Endothelial cell of umbilical vein (primary cell): ENCODE data around the gene CCNDBP1. TPM values are rescaled to one million over a fixed set of nuclear protein-coding genes. Genes with fewer than 3 reads are reported as not detected.
"Not testable (repeated sequence)": the region's sequence is repeated elsewhere in the genome, so short reads cannot be mapped to it uniquely, and the experiment has no call there.

Source experiments
- BruUV-seq: library from RNA; stranded (reverse); fragments of 400-500 nt; replicated peaks from 2 replicates; lab custom pipeline; 2021; lab: Mats Ljungman, UMichigan
- CTCF ChIA-PET: fragments of 300-600, 350-600 bp; sonication (Branson Sonifier 250); formaldehyde crosslinking; loops from one replicate; lab custom pipeline; 2021; ENCODE audit warnings: antibody characterized with exemption, inconsistent platforms; lab: Charles Lee
- POLR2A ChIA-PET: fragments of 300-600, 350-600 bp; sonication (Branson Sonifier 250); formaldehyde crosslinking; loops from one replicate; lab custom pipeline; 2021; ENCODE audit warnings: antibody characterized with exemption, inconsistent platforms; lab: Charles Lee
- DNase-seq: peaks from one replicate; pipeline ENCODE4 v3.0.0-alpha.2; 2011; ENCODE audit warnings: low read depth, low spot score
- FAIRE-seq: peaks from 2 replicates; lab custom pipeline; 2011; peaks lifted over from hg19 to GRCh38; lab: Jason Lieb, UNC
- H2AFZ ChIP-seq: 2 replicates; pipeline ENCODE4 v1.6.0; 2012; ENCODE audit warnings: low read depth, low read length, control low read depth, inconsistent platforms
- H3K27ac ChIP-seq: 2 replicates; pipeline ENCODE4 v1.5.1; 2011; ENCODE audit warnings: low read depth, mild to moderate bottlenecking, control low read depth, low read length, moderate library complexity; ENCODE audit not compliant: insufficient read depth
- H3K27me3 ChIP-seq, 2 experiments: 2 replicates each; pipeline versions ENCODE4 v1.6.0 to v1.6.1; 2011; ENCODE audit warnings: low read length in 2 of 2, mixed read lengths in 1 of 2; ENCODE audit not compliant: control insufficient read depth in 2 of 2, insufficient read depth in 2 of 2
- H3K36me3 ChIP-seq, 2 experiments: 2 replicates in 1 of 2; 3 replicates in 1 of 2; pipeline ENCODE4 v1.5.1; 2011; ENCODE audit warnings: low read length in 2 of 2, mild to moderate bottlenecking in 1 of 2, moderate library complexity in 1 of 2; ENCODE audit not compliant: control insufficient read depth in 2 of 2, insufficient read depth in 2 of 2; ENCODE audit errors: extremely low read depth in 1 of 2
- H3K4me1 ChIP-seq: 3 replicates; pipeline ENCODE4 v1.5.1; 2011; ENCODE audit warnings: mild to moderate bottlenecking, low read length; ENCODE audit not compliant: control insufficient read depth, insufficient read depth; ENCODE audit errors: extremely low read depth
- H3K4me2 ChIP-seq: 2 replicates; pipeline ENCODE4 v1.6.1; 2011; ENCODE audit warnings: low read length, control low read depth, mixed read lengths; ENCODE audit not compliant: insufficient read depth
- H3K4me3 ChIP-seq, 3 experiments: fragments of 200-600 bp in 1 of 3; sonication (generic), shearing (Covaris generic) in 1 of 3; replicated peaks in 1 of 3; 2 replicates each; pipeline ENCODE4 v1.5.1; 2011 to 2016; ENCODE audit warnings: control low read depth in 3 of 3, low read length in 3 of 3, mild to moderate bottlenecking in 2 of 3, inconsistent platforms in 1 of 3, low read depth in 1 of 3, moderate library complexity in 1 of 3; ENCODE audit not compliant: insufficient read depth in 1 of 3
- H3K79me2 ChIP-seq: 2 replicates; pipeline ENCODE4 v1.6.0; 2012; ENCODE audit warnings: low read length, inconsistent platforms; ENCODE audit not compliant: control insufficient read depth, insufficient read depth
- H3K9ac ChIP-seq: replicated peaks from 2 replicates; pipeline ENCODE3; 2011; ENCODE audit warnings: low read length, control low read depth; ENCODE audit not compliant: insufficient read depth; ENCODE audit errors: extremely low read depth
- H3K9me1 ChIP-seq: replicated peaks from 3 replicates; pipeline ENCODE4 v1.6.0; 2011; ENCODE audit warnings: mild to moderate bottlenecking, low read length; ENCODE audit not compliant: control insufficient read depth, insufficient read depth; ENCODE audit errors: extremely low read depth
- H3K9me3 ChIP-seq: replicated peaks from 2 replicates; pipeline ENCODE4 v1.5.1; 2012; ENCODE audit warnings: low read length, inconsistent platforms; ENCODE audit not compliant: control insufficient read depth, insufficient read depth
- H4K20me1 ChIP-seq: replicated peaks from 2 replicates; pipeline ENCODE3; 2011; ENCODE audit warnings: mild to moderate bottlenecking, low read length; ENCODE audit not compliant: control insufficient read depth, insufficient read depth; ENCODE audit errors: extremely low read depth
- CTCF ChIP-seq, 2 donors: IDR thresholded peaks; 1 replicate in 1 of 2; 2 replicates in 1 of 2; pipeline ENCODE4 v1.5.1; 2011; ENCODE audit warnings: low read length in 2 of 2, mild to moderate bottlenecking in 2 of 2, moderate library complexity in 2 of 2, control low read depth in 1 of 2, inconsistent platforms in 1 of 2, low read depth in 1 of 2; ENCODE audit not compliant: insufficient read depth in 1 of 2; ENCODE audit errors: extremely low read depth in 1 of 2
- GATA2 ChIP-seq: IDR thresholded peaks from 2 replicates; pipeline ENCODE4 v1.7.0; 2011; ENCODE audit warnings: low read depth, mild to moderate bottlenecking, moderate library complexity, mixed read lengths, low read length; ENCODE audit not compliant: insufficient read length, insufficient read depth
- dilution Hi-C: fragments of 300-500 bp; cut with MboI; formaldehyde crosslinking; loops from one replicate; pipeline ENCODE4 v1.15.0; 2019; ENCODE audit warnings: low sequenced_read_pairs; ENCODE audit not compliant: extremely low pct_ligation_motif_present
- intact Hi-C: fragments of 100-400 bp; cut with micrococcal nuclease; formaldehyde crosslinking; loops from one replicate; pipeline ENCODE4 v1.10.0; 2022
- polyA plus RNA-seq, 4 experiments: library from polyadenylated mRNA; depleted of rRNA in 3 of 4; stranded (reverse) in 3 of 4; unstranded in 1 of 4; fragments of >200 nt; gene quantifications; 2 replicates each; pipeline versions ENCODE4 v1.2.1 to v1.2.3, GENCODE V29; 2011 to 2012; ENCODE audit warnings: missing spikeins in 1 of 4
- total RNA-seq: library from RNA; stranded (reverse); gene quantifications from 2 replicates; pipeline ENCODE4 v1.2.3, GENCODE V29; 2021

CCNDBP1 gene
- total and polyA plus RNA-seq, 2 donors (not counting 3 experiments of a cell fraction or from before 2014, with no cell fraction given), result 39.9 to 54.9 TPM

GRCh38 chr15:43225201-43225949, 40.2 kb downstream of the CCNDBP1 start:
- no peak for TF ChIP-seq GATA2
- peak; percentile 73 to 76 for TF ChIP-seq CTCF (IDR thresholded peaks at IDR 0.05; ENCODE audit: extremely low read depth in 1 of 2, insufficient read depth in 1 of 2, low read depth in 1 of 2, low read length in 2 of 2)

DNA sequence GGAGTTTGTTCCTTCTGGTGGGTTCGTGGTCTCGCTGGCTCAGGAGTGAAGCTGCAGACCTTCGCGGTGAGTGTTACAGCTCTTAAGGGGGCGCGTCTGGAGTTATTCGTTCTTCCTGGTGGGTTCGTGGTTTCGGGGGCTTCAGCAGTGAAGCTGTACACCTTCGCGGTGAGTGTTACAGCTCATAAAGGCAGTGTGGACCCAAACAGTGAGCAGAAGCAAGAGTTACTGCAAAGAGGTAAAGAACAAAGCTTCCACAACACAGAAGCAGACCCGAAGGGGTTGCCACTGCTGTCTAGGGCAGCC, 40.7 kb downstream of the CCNDBP1 start:
- H3K4me1 ChIP-seq, BruUV-seq, H3K27ac ChIP-seq, H3K4me3 ChIP-seq, H3K9me1 ChIP-seq, DNase-seq, H2AFZ ChIP-seq, H3K9me3 ChIP-seq, H4K20me1 ChIP-seq, H3K79me2 ChIP-seq, FAIRE-seq, H3K9ac ChIP-seq, H3K36me3 ChIP-seq, H3K4me2 ChIP-seq, dilution Hi-C loops: not testable (repeated sequence)
- ChIA-PET POLR2A (interaction anchor here (1.1 kb wide), 1 partner anchor 60 kb away, joined by 3 read pairs; no protein-coding TSS in a partner anchor), CTCF (interaction anchor here (0.6 to 10.5 kb wide), 36 partner anchors 9 to 288 kb away, joined by 3 to 427 read pairs (median 6); partner anchors contain the start of genes TGM5 and UBR1)
- intact Hi-C loops, result loop anchor here (1.0 kb wide), 2 partner anchors 42 to 59 kb away; no protein-coding TSS in a partner anchor
- H3K27me3 ChIP-seq, result peaks cover 7 to 19% of the 10 kb centered on the region in 2 experiments

More at GRCh38 chr15:43225201-43225949, 40.2 kb downstream of the CCNDBP1 start:
- POLR2A ChIA-PET, result interaction anchor here (1.1 kb wide), 1 partner anchor 60 kb away, joined by 3 read pairs; no protein-coding TSS in a partner anchor
- dilution Hi-C loops, result no loop called here
- Histone ChIP-seq H3K9me3 (no peaks in the 10 kb centered on the region), H4K20me1 (no peaks in the 10 kb centered on the region), H3K36me3 (no peaks in the 10 kb centered on the region), H3K4me2 (no peak overlapping the region), H3K9me1 (no peaks in the 10 kb centered on the region), H3K4me1 (no peaks in the 10 kb centered on the region), H3K27ac (no peak overlapping the region), H3K79me2 (no peaks in the 10 kb centered on the region), H2AFZ (no peak overlapping the region), H3K27me3 (peaks cover 8 to 19% of the 10 kb centered on the region in 2 experiments), H3K9ac (no peak overlapping the region), H3K4me3 (no peak overlapping the region)
- no TSS peak for BruUV-seq
- FAIRE-seq (peak; percentile 74), DNase-seq (peak; percentile 56)
- CTCF ChIA-PET, result interaction anchor here (0.6 to 10.5 kb wide), 36 partner anchors 9 to 289 kb away, joined by 3 to 427 read pairs (median 6); partner anchors contain the start of genes TGM5 and UBR1
- intact Hi-C loops, result loop anchor here (1.0 kb wide), 2 partner anchors 43 to 60 kb away; no protein-coding TSS in a partner anchor
